ENCODE measurements around the gene ZNF79. TPM values are rescaled to one million over a fixed set of nuclear protein-coding genes. Genes with fewer than 3 reads are reported as not detected.

Gene ZNF79
- total and polyA plus RNA-seq, 9 of the 15 experiments (the other 6 are each of a cell fraction or from before 2014, with no cell fraction given) = 0.62 to 7.0 (median 4.1) TPM

- Histone ChIP-seq H3K9me1 (ENCODE audit: control insufficient read depth, insufficient read depth, low read length) (no peaks in the 10 kb centered on the region), H3K4me1 (replicated peaks in 1 of 2; ENCODE audit: control insufficient read depth in 2 of 2, insufficient read depth in 2 of 2, low read length in 2 of 2) (peaks cover 6 to 12% of the 10 kb centered on the region in 2 experiments; a peak in 3 of 5 replicates), H3K36me3 (ENCODE audit: control insufficient read depth, insufficient read depth, low read length) (peaks cover 86% of the 10 kb centered on the region), H3K27me3 (ENCODE audit: control insufficient read depth in 2 of 2, insufficient read depth in 2 of 2, low read length in 2 of 2) (no peaks in the 10 kb centered on the region), H3K4me2 (ENCODE audit: insufficient read depth, low read length) (no peak overlapping the region), H3K4me3 (no peak overlapping the region), H2AFZ (ENCODE audit: low read depth, low read length) (no peak overlapping the region), H3K79me2 (ENCODE audit: control insufficient read depth, insufficient read depth, low read length) (peaks cover 44% of the 10 kb centered on the region), H3K9me3 (replicated peaks; ENCODE audit: control insufficient read depth, insufficient read depth, low read depth, low read length) (peaks cover 12% of the 10 kb centered on the region), H4K20me1 (replicated peaks; ENCODE audit: control insufficient read depth, insufficient read depth, low read length) (peaks cover 35% of the 10 kb centered on the region), H3K9ac (ENCODE audit: insufficient read depth in 1 of 2, low read depth in 2 of 2, low read length in 2 of 2) (no peak overlapping the region), H3K27ac (ENCODE audit: extremely low read depth, low read depth, low read length) (peak overlapping the region; percentile 82; the same call in 1 of the 3 replicates)
- ATAC-seq = peak; percentile 25
- WGBS (ENCODE audit: insufficient coverage, low coverage, missing lambda C conversion rate) = 47% methylated on average over 4 of the region's 4 CpGs
- peak; percentile 19 for FAIRE-seq
- CTCF ChIA-PET (ENCODE audit: low intra/inter-chr PET ratio) = no interaction called here
- intact Hi-C loops (cut with micrococcal nuclease) = no loop called here
- BruUV-seq (replicated peaks) = no TSS peak
- peak in 2 of 4 experiments; percentile 43 to 56 for DNase-seq (ENCODE audit: extremely low read depth in 1 of 4, low spot score in 3 of 4)
- POLR2A ChIA-PET = interaction anchor here (0.6 to 5.5 kb wide), 7 partner anchors 10 to 236 kb away, joined by 3 to 30 read pairs (median 3); partner anchors contain the start of gene ZNF79
- in situ Hi-C loops (cut with MboI) = no loop called here
- no peak for TF ChIP-seq PHTF2 (CRISPR knock-in tag; IDR thresholded peaks at IDR 0.05)
- TF ChIP-seq SREBF2 (CRISPR knock-in tag; IDR thresholded peaks at IDR 0.05) = no peak
- TF ChIP-seq MYNN (IDR thresholded peaks at IDR 0.05) = peak; percentile 59
- TF ChIP-seq MYNN (CRISPR knock-in tag; IDR thresholded peaks at IDR 0.05) = no peak
- 0 out of 2 replicates have a peak, but pooled peaks have one; percentile 13 for TF ChIP-seq BCOR (IDR thresholded peaks at IDR 0.05)
- TF ChIP-seq ZSCAN29 (IDR thresholded peaks at IDR 0.05) = no peak
- 0 out of 2 replicates have a peak, but pooled peaks have one; percentile 3 for TF ChIP-seq CGGBP1 (CRISPR knock-in tag; IDR thresholded peaks at IDR 0.05)
- no peak for TF ChIP-seq STAT5A (IDR thresholded peaks at IDR 0.05; ENCODE audit: borderline replicate concordance, low read length)
- no peak for TF ChIP-seq KHSRP (IDR thresholded peaks at IDR 0.05)
- TF ChIP-seq POLR2B (IDR thresholded peaks at IDR 0.05; ENCODE audit: low read depth, partially characterized antibody) = peak; percentile 66
- no peak for TF ChIP-seq USF1 (CRISPR knock-in tag; IDR thresholded peaks at IDR 0.05)
- 0 out of 2 replicates have a peak, but pooled peaks have one; percentile 2 for TF ChIP-seq ZKSCAN1 (IDR thresholded peaks at IDR 0.05; ENCODE audit: low read depth, low read length)
- peak; percentile 30 for TF ChIP-seq RBM22 (IDR thresholded peaks at IDR 0.05; ENCODE audit: low read depth, low read length, poor library complexity, severe bottlenecking)
- 0 out of 2 replicates have a peak, but pooled peaks have one; percentile 26 for TF ChIP-seq ZBED1 (IDR thresholded peaks at IDR 0.05)
- TF ChIP-seq SIRT6 (IDR thresholded peaks at IDR 0.05; ENCODE audit: low read depth, low read length) = peak; percentile 26
- peak in 1 of 3 experiments; percentile 23 for TF ChIP-seq YY1 (IDR thresholded peaks at IDR 0.05; ENCODE audit: borderline replicate concordance in 1 of 3, control insufficient read depth in 1 of 3, extremely low read depth in 1 of 3, insufficient read depth in 3 of 3, insufficient read length in 1 of 3, insufficient replicate concordance in 2 of 3, low read depth in 1 of 3, low read length in 2 of 3)
- TF ChIP-seq MBD2 (IDR thresholded peaks at IDR 0.05; ENCODE audit: borderline replicate concordance, low read depth) = 0 out of 2 replicates have a peak, but pooled peaks have one; percentile 4
- TF ChIP-seq IRF9 (tag; IDR thresholded peaks at IDR 0.05) = no peak
- TF ChIP-seq SMARCC2 (IDR thresholded peaks at IDR 0.05; ENCODE audit: low read depth) = no peak
- no peak for TF ChIP-seq BRD4 (IDR thresholded peaks at IDR 0.05)
Observed at GRCh38 chr9:127445851-127446712, 21.9 kb downstream of the ZNF79 start.
